GM23338 (cell line): ENCODE measurements around the gene ZDHHC16. TPM values are rescaled to one million over a fixed set of nuclear protein-coding genes. Genes with fewer than 3 reads are reported as not detected.
A peak's percentile ranks its signal among the peaks of the same experiment; 100 is the strongest.

Source experiments
- ATAC-seq: fragments of 200-7000 bp; cut with Tn5 transposase; 3 replicates; pipeline ENCODE4 v1.9.1; 2020
- DNase-seq: peaks from one replicate; pipeline ENCODE4 v3.0.0-alpha.2; 2015; ENCODE audit warnings: low spot score
- H2AFZ ChIP-seq: fragments of 200-600 bp; sonication (generic); 2 replicates; pipeline ENCODE4 v1.8.0; 2016; ENCODE audit warnings: antibody characterized with exemption, mild to moderate bottlenecking, moderate library complexity
- H3F3A ChIP-seq: fragments of 200-600 bp; sonication (generic); replicated peaks from 2 replicates; pipeline ENCODE4 v1.8.0; 2017; ENCODE audit warnings: antibody characterized with exemption, mixed run types, low read depth
- H3K27ac ChIP-seq: fragments of 200-600 bp; sonication (generic); 2 replicates; pipeline ENCODE4 v1.6.1; 2016; ENCODE audit warnings: low read depth
- H3K27me3 ChIP-seq: fragments of 200-600 bp; sonication (generic); 2 replicates; pipeline ENCODE4 v1.8.0; 2016; ENCODE audit warnings: mild to moderate bottlenecking, mixed run types, moderate library complexity; ENCODE audit not compliant: insufficient read depth
- H3K36me3 ChIP-seq: fragments of 200-600 bp; sonication (generic); 2 replicates; pipeline ENCODE4 v1.8.0; 2016; ENCODE audit warnings: mild to moderate bottlenecking; ENCODE audit not compliant: insufficient read depth
- H3K4me1 ChIP-seq: fragments of 200-600 bp; sonication (generic); 2 replicates; pipeline ENCODE4 v1.8.0; 2016; ENCODE audit warnings: mild to moderate bottlenecking, moderate library complexity; ENCODE audit not compliant: insufficient read depth
- H3K4me2 ChIP-seq: fragments of 200-600 bp; sonication (generic); 2 replicates; pipeline ENCODE4 v1.7.1; 2017; ENCODE audit warnings: mixed run types
- H3K4me3 ChIP-seq: fragments of 200-600 bp; sonication (generic); 2 replicates; pipeline ENCODE4 v1.6.1; 2016; ENCODE audit warnings: mixed run types
- H3K79me2 ChIP-seq: fragments of 200-600 bp; sonication (generic); replicated peaks from 2 replicates; pipeline ENCODE4 v1.8.0; 2017; ENCODE audit warnings: mild to moderate bottlenecking; ENCODE audit not compliant: insufficient read depth
- H3K9me2 ChIP-seq: fragments of 200-600 bp; sonication (generic); 2 replicates; pipeline ENCODE4 v1.8.0; 2017; ENCODE audit not compliant: insufficient read depth
- H4K20me1 ChIP-seq: fragments of 200-600 bp; sonication (generic); replicated peaks from 2 replicates; pipeline ENCODE4 v1.8.0; 2017; ENCODE audit warnings: mild to moderate bottlenecking; ENCODE audit not compliant: insufficient read depth
- H3K27ac Mint-ChIP-seq: 2 replicates; pipeline ENCODE4 v1.8.0; 2020; ENCODE audit warnings: inconsistent platforms, mild to moderate bottlenecking, moderate library complexity, mixed read lengths
- H3K27me3 Mint-ChIP-seq: 3 replicates; pipeline ENCODE4 v1.8.0; 2022; ENCODE audit warnings: low read depth, mild to moderate bottlenecking, moderate library complexity, mixed read lengths, inconsistent platforms; ENCODE audit not compliant: insufficient read depth, poor library complexity
- H3K36me3 Mint-ChIP-seq: 3 replicates; pipeline ENCODE4 v1.8.0; 2021; ENCODE audit warnings: low read depth, mild to moderate bottlenecking, inconsistent platforms, moderate library complexity, mixed read lengths
- H3K4me1 Mint-ChIP-seq: 3 replicates; pipeline ENCODE4 v1.8.0; 2020; ENCODE audit warnings: mild to moderate bottlenecking, inconsistent platforms, mixed read lengths
- H3K4me3 Mint-ChIP-seq: 3 replicates; pipeline ENCODE4 v1.8.0; 2021; ENCODE audit warnings: moderate library complexity, mild to moderate bottlenecking, inconsistent platforms, mixed read lengths
- H3K9me3 Mint-ChIP-seq: 3 replicates; pipeline ENCODE4 v1.8.0; 2020; ENCODE audit warnings: moderate library complexity, mild to moderate bottlenecking, inconsistent platforms, mixed read lengths
- EZH2phosphoT487 ChIP-seq: fragments of 200-600 bp; sonication (generic); IDR thresholded peaks from one replicate; pipeline ENCODE4 v1.8.1; 2018; ENCODE audit warnings: antibody characterized with exemption; ENCODE audit not compliant: unreplicated experiment
- ZNF462 ChIP-seq: fragments of 250-450 bp; sonication (Bioruptor Pico); IDR thresholded peaks from 2 replicates; pipeline ENCODE4 v1.5.0; 2020; ENCODE audit warnings: mild to moderate bottlenecking, moderate library complexity
- polyA plus RNA-seq: library from polyadenylated mRNA; unstranded; fragments of >200 nt; fragmentation: Nextera tagmentation; extraction: Ambion mirVana; gene quantifications from 2 replicates; pipeline ENCODE4 v1.2.1, GENCODE V29; 2016
- total RNA-seq: library from RNA; depleted of rRNA; stranded (reverse); fragments of >200 nt; shearing (Covaris generic); gene quantifications from 2 replicates; pipeline ENCODE4 v1.2.3, GENCODE V29; 2014

Gene ZDHHC16
- total and polyA plus RNA-seq, 2 experiments from 2014 or later = 35.1 to 58.2 TPM

- peaks cover 76% of the 10 kb centered on the region for H3K36me3 Mint-ChIP-seq
Observed at GRCh38 chr10:97474918-97475317, 28.9 kb downstream of the ZDHHC16 start.

More at GRCh38 chr10:97474918-97475317, 28.9 kb downstream of the ZDHHC16 start:
- no peak overlapping the region for H3K4me3 Mint-ChIP-seq
- no peak for DNase-seq
- no peaks in the 10 kb centered on the region for H3K9me2 ChIP-seq
- no peaks in the 10 kb centered on the region for H3K27me3 Mint-ChIP-seq
- peaks cover 8% of the 10 kb centered on the region for H3K4me1 Mint-ChIP-seq
- peaks cover 8% of the 10 kb centered on the region; the same call in 1 of the 2 replicates for H3K4me1 ChIP-seq
- H3K27ac ChIP-seq = no peak overlapping the region
- H3K4me3 ChIP-seq = no peak overlapping the region
- H4K20me1 ChIP-seq = peaks cover 9% of the 10 kb centered on the region
- no peak overlapping the region for H2AFZ ChIP-seq
- no peaks in the 10 kb centered on the region for H3K9me3 Mint-ChIP-seq
- no peak for ATAC-seq
- H3K27ac Mint-ChIP-seq = no peak overlapping the region
- no peak overlapping the region for H3K4me2 ChIP-seq
- H3K79me2 ChIP-seq = peaks cover 15% of the 10 kb centered on the region
- TF ChIP-seq EZH2phosphoT487 (peak; percentile 45), ZNF462 (CRISPR knock-in tag) (no peak)
- H3K36me3 ChIP-seq = peaks cover 52% of the 10 kb centered on the region
- no peaks in the 10 kb centered on the region for H3K27me3 ChIP-seq
- H3F3A ChIP-seq = peaks cover 4% of the 10 kb centered on the region; the same call in 1 of the 2 replicates
